Ishikawa (cell line): ENCODE data around the gene DNAAF2.

Experiments
- CEBPB ChIP-seq: IDR thresholded peaks from 2 replicates; pipeline ENCODE4 v1.6.1; 2012
- EP300 ChIP-seq: IDR thresholded peaks from 2 replicates; pipeline ENCODE4 v1.6.1; 2012; ENCODE audit warnings: borderline replicate concordance

- no peak for TF ChIP-seq EP300
- peak; percentile 87 for TF ChIP-seq CEBPB
Observed at GRCh38 chr14:49640540-49641417, 5.7 kb upstream of the DNAAF2 start.
